GM19372 (cell line): ENCODE data around the gene PACSIN1.
"Not testable (repeated sequence)": the region's sequence is repeated elsewhere in the genome, so short reads cannot be mapped to it uniquely, and the experiment has no call there.

Experiments
- ATAC-seq: cut with Tn5 transposase; IDR thresholded peaks from one replicate; pipeline ENCODE4 v1.9.1; 2021; ENCODE audit warnings: mild to moderate bottlenecking, low read depth, moderate library complexity; ENCODE audit not compliant: unreplicated experiment

PACSIN1 gene

DNA sequence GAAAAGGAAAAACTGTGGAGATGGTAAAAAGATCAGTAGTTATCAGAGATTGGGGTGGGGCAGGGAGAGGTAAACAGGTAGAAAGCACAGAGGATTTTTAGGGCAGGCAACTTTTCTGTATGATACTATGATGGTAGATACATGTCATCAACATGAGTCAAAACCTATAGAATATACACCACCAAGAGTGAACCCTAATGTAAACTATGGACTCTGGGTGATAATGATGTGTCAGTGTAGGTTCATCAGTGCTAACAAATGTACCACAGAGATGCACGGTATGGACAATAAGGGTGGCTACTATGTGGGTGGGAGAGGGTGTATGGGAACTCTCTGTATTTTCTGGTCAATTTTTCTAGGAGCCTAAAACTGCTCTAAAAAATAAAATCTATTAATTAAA lies 18.5 kb downstream of the PACSIN1 start:
- no peak for ATAC-seq

DNA sequence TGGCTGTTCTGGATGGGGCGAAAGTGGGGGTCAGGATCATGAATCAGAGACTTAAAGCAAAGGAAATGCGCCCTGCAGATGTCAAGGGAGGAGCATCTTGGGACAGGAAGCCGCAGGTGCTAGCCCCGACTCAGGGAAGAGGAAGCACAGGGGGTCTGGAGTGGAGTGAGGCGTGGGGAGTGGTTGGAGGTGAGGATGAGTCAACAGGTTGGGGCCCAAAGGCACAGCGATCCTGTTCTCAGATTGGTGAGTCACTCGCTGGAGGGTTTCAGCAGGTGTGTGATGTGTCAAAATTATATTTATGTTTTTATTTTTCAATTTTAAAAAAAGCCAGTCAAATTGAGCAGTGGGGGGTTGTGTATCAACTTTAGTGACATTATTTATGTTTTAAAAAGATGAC lies 19.0 kb downstream of the PACSIN1 start:
- ATAC-seq, result no peak

DNA sequence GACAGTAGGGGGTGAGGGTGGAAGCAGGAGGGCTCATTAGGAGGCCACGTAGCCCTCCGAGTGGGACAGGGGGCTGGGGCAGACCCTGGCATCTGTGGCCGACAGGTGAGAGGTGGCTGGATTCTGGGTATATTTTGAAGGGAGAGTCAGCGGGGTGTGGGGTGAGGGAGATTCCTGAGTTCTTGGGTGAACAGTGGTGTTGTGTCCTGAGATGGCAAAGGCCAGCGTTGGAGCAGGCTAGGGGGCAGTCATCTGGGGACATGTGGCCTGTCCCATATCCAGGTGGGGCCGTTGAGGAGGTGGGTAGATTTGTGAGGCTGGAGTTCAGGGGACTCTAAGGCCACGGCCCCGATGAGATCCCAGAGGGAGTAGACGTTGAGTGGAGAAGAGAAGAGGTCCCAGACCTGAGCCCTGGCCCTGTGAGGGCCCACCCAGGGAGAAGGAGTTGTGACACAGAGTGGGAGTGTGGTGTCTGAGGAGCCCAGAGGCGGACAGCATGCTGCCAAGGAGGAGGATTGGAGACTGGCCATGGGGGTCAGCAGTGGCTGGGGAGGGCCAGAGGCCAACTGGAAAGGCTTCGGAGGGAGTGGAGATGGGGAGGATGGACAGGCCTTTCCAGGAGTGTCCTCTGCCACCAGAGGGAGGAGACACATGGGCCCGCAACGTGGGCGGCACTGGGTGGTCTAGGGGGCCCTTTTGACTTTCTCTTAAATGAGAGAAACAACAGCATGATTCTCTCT lies 19.6 kb downstream of the PACSIN1 start:
- ATAC-seq, result no peak

DNA sequence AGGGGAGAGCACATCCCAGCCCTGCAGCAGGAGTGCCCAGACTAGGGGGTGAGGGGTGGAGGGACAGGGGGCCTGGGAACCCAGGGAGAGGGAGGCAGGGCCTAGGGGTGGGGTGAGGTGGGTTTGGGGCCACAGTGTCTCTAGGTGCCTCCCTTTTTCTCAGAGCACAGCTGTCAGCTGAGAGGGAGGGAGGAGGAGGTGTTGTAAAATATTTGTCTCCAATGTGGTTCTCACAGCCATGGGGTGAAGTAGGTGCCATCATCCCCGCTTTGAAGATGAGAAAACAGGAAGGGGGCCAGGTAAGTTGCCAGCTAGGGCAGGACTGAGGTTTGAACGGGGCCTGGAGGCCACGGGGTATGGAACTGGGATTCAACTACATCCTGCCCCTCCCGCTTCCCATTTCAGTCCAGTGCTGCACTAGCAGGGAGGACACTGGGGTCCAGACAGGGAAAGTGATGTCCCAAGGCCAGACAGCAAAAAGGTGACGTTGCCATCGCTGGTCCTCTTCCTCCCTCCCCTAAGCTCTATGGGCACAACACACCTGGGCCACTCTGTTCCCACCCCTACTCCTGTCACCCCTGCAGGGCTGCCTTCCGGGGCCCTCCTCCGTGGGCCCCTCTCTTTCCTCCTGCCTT lies 20.3 kb downstream of the PACSIN1 start:
- no peak for ATAC-seq

DNA sequence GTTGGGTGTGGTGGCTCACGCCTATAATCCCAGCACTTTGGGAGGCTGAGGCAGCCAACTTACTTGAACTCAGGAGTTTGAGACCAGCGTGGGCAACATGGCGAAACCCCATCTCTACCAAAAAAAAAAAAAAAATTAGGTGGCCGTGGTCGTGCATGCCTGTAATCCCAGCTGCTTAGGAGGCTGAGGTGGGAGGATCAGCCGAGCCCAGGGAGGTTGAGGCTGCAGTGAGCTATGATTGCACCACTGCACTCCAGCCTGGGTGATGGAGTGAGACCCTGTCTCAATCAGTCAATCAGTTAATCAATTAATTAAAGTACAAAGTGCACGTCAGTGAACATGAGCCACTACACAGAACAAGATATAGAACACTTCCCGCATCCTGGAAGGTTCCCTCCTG lies 21.0 kb downstream of the PACSIN1 start:
- ATAC-seq, result not testable (repeated sequence)

DNA sequence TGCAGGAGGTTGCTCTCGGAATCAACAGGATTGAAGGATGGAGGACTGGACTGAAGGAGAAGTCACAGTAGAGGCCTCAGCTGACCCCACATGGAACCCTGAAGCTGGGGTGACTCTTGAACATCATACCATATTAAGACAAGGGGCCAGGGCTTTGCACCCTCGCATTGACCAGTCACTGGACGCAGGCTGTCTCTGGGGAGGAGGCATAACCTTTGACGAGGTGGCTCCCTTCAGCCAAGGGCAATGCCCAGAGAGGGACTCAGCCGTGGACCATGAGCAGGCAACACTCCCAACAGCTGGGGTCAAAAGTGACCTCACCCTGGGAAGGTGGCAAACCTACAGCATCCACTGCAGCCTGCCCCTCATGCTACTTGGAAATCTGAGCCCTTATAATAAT lies 21.7 kb downstream of the PACSIN1 start:
- no peak for ATAC-seq

DNA sequence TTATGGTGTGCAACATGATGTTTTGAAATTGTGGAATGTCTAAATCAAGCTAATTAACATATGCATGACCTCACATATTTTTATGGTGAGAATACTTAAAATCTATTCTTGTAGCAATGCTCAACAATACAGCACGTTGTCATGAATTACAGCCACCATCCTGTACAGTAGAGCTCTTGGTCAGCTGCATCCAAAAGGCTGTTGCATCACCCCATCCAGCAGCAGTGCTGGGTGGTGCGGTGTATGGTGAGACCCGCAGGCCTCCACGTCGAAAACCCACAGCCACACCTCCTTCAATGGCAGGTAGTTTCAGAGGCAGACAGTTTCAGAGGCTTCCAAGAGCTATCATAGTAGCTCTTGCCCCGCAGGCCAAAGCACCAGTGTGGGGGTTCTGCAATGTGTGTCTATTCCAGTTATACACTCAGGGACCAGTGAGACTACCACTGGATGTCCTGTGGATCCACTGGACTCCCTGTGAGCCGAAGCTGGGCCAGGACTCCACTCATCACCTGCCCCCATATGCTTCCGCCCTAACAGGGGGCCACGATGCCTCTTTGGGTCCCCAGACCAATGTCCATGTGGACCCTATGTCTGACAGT lies 23.4 kb downstream of the PACSIN1 start:
- ATAC-seq, result no peak

DNA sequence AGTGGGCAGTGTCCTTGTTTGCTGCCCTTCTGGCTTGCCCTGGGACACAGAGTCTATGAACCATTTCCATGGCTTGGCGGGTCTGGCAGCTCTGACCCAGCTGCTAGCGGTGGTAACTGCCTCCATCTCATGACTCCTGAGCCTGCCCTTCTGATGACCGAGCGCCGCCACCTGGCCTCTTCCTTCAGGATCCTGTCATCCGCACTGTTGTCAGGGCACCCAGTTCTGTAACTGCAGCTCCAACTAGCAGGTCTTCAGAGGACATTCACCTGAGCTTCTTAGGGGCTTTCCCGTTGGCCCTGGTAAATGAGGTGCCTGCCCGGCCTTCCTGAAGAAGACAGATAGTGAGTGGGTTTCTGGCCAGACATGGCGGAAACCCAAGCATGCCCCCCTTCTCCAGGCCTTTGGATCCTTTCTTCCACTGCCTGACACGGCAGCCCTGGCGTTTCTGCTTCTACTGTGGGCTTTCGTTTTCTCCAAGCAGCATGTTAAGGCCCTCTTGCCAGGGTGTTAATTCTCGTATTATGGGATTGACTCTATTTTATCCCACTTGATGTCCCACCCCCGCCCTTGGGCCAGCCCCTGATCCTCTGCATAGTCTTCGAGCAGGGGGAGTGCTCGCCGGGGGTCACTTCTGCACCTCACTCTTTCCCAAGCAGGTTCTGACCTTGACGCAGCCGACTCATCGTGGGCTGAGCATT lies 24.7 kb downstream of the PACSIN1 start:
- ATAC-seq, result no peak

DNA sequence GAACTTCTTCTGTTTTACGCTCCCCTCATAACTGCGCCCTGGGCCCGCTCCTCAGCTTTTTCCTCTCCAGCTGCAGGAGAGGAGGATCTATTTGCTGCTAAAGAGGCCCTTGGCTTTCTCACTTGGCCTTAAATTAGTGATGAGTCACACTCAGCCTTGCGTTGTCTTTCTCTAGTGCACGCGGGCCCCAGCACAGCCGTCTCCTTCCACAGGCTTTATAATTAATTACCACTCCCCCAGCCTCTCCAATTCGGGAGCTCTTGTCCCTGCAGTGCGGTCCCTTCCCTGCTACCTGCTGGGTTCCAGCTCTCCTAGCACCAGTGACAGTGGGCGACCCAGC lies 25.2 kb downstream of the PACSIN1 start:
- no peak for ATAC-seq

DNA sequence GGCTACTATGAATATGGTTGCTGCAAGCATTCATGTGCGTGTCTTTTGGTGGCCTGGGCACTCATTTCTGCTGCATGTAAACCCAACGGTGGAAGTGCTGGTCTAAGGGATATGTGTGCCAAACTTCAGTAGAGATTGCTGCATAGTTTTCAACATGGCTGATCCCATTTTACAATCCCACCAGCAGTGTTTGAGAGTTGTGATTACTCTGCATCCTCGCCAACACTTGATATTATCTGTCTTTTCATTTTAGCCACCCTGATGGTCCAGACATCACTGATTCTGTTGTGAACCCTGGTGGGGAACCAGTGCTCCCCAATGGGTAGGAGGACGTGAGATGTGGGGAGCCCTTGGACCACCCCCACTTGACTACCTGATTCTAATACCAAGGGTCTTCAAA lies 27.5 kb downstream of the PACSIN1 start:
- ATAC-seq, result no peak

DNA sequence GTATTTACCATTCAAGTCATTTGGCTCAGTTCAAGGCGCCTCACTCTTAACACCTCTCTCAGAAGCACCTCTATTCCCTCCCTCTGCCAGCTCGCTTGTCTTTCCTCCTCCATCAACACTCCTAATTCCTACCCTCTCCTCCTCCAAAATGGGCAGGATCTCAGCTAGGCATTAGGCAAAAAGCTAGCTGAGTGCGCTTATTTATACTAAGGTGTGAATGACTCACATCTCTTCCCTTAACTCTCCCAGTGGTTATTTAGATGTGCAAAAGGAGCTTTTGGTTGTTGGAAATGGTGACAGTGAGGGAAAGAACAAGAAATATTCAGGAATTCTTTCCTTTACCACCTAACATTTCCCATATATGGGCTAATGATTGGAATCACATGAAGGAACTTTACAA lies 29.1 kb downstream of the PACSIN1 start:
- no peak for ATAC-seq

DNA sequence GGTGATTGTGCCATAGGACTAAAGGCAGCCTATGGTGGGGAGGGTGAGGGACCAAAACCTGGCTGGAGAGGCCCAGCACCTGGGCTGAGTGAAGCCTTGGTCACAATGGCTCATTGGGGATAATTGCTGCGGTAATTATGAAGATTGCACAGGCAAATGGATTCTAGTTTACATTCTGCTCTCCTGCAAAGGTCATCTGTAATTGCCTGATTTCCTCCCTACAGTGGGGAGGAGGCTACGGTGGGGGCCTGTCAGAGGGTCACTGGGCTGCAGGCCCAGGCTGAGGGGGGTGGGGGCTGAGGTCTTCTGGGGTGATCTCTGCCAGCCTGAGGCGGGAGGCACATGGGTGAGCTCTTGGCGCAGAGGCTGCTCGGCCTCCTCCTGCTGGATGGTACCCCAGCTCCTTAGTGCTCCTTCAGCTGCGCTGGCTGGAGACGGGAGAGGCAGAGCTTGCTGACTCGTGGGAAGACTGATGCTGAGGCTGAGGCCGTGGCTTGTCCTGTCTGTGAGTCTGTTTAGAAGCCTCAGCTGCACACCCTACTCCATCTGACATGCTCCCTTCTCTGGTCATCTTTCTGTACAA lies 30.3 kb downstream of the PACSIN1 start:
- ATAC-seq, result no peak

DNA sequence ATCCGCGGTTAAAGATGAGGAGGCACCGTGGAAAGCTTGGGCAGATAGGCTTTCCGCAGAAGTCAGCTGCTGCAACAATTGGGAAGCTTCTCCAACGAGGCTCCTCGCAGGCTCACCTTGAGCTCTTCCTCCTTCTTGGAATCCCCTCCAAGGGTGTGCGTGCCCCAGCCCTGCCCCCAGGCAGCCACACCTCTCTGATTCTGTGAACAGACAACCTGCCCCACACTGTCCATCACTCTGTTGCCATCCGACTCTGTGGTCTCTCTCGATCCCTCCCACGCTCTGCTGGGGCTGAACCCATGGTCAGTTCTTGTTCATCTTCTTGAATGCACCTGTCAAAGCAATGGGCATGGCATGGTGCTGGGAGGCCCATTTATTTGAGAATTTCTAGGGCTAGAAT lies 31.5 kb downstream of the PACSIN1 start:
- ATAC-seq, result no peak

DNA sequence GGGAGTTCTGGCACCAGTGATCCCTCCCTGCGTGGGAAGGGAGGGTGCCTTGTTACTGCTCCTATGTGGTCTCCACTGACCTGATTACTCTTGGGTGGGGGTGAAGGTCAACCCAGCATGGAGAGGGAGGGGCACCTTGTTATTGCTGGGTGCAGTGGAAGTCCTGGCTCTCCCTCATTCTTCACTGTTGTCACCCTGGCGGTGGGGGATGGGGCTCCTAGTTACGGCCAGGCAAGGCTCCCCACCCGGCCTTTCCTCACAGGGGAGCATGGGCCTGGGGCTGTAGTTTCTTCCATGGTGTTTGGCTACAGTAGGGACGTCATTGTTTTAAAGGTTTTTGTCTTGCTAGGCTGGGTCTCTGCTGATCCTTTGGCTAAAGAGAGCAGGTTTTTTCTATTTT lies 40.8 kb downstream of the PACSIN1 start:
- no peak for ATAC-seq

DNA sequence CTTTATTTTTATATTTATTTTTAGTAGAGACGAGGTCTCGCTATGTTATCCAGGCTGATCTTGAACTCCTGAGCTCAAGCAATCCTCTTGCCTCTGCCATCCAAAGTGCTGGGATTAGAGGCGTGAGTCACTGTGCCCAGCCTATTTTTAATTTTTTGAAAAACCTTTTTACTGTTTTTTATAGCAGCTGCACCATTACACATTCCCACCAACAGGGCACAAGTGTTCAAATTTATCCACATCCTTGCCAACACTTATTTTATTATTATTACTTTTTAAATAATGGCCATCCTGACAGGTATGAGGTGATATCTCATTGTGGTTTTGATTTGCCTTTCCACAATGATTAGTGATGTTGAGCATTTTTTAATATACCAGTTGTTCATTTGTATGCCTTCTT lies 42.5 kb downstream of the PACSIN1 start:
- no peak for ATAC-seq

DNA sequence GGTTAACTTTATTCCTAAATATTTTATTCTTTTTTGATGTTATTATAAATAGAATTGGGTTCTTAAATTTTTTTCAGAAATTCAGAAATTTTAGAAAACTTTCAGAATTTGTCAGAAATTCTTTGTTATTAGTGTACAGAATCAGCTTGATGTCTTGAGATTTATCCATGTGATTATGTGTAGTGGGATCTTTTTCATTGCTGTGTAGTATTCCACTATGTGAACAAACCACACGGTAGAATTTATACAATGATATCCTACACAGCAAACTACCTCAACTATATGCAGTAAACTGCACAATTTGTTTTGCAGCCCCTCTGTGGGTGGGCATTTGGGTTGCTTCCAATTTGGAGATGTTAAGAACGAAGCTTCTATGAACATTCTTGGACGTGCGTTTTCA lies 43.9 kb downstream of the PACSIN1 start:
- ATAC-seq, result no peak

DNA sequence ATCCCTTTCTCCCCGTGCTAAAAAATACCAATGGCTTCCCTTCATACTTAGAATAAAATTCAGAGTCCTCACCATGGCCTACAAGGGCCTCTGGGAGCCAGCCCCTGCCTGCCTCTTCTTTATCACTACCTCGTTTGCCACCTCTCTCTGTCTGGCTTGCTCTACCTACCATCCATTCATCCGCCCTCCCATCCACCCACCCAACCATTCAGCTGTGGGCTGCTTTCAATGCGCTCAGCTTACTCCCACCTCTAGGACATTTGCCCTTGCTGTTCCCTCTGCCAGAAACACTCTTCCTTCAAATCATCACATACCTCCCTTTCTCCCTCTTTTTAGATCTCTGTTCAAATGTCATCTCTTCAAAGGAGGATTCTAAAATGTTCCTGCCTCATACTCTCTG lies 44.4 kb downstream of the PACSIN1 start:
- no peak for ATAC-seq

DNA sequence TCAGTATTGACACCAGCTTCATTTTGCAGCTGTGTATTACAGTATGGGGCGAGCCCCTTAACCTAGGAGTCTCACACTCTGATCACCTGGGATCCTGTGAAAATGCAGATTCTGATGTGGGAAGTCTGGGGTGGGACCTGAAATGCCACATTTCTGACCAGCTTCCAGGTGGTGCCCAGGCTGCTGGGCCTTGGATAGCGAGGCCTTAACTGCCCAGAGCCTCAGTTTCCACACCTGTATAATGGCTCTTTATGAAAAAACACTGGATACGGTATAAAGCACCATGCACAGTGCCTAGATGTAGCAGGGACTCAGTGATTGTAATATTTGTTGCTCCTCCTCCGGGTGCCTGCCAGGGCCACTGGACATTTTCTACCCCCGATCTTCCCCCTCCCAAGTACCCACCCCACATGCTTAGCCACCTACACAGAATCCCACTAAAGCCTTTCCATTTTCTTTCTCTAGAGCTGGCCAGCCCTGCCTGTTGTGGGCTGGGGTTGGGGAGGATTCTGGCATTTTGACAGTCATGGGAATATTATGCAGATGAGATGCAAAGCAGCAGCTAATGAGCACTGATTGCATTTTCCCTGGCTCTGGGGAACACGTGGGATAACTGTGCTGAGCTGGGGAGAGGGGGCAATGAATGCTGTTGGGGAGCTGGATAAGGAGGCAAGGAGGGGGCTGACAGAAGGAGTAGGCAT lies 45.5 kb downstream of the PACSIN1 start:
- no peak for ATAC-seq

DNA sequence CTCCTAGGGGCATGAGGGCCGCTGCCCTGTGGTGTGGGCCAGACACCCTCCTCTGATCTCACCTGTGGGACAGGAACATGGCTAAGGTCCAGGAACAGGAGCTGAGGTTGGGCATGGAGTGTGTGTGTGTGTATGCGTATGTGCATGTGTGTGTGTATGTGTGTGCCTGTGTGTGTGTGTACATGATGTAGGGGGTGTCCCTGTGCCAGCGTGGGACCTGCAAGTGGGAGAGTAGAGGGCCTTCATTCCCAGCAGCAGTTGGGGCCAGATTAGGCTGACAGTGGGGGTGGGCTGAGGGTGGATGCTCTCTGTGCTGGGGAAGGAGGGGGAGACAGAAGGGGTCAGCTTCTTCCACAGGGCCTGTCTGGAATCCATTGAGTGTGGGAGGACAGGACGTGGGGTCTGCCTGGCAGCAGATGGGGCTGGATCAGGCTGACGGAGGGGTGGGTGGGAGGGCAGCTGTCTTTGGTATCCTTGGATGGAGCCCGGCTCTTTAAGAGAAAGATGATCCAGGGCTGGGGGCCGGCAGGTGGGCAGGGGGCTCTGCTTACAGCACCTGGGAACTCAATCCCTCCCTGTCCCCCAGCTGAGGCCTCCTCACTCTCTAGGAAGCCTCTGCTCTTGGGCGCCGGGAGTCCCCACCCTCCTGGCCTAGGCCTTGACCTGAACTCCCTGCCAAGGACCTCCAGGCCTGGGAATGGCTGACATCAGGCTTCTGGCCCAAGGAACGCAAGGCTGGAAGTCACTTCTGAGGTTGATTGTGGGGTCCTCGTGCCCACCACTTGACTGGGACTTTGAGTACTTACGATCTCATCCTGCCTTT lies 46.2 kb downstream of the PACSIN1 start:
- ATAC-seq, result no peak

DNA sequence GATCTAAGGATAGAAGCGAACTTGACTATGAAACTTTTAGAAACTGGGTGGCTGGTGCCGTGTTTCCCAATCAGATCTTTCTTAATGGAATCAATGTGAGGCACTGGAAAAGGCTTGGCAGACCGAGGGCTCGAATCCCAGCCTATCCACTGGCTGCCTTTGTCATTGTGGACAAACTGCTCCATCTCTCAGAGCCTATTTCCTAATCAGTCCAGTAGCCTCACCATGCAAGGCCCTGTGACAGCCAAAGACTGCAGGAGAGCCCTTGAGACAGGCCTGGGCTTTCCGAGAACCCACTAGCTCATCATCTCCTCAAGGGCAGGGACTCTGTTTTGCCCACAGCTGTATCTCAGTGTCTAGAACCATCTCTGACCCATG lies 46.9 kb downstream of the PACSIN1 start:
- no peak for ATAC-seq
